Activated B cell treated with CpG ODN at 0.5 μM for 24 hours (primary cell): ENCODE results near the gene ASB13. TPM values are rescaled to one million over a fixed set of nuclear protein-coding genes. Genes with fewer than 3 reads are reported as not detected.

ENCODE experiments used
- ATAC-seq: fragments of 200-7000 bp; cut with Tn5 transposase; one replicate; pipeline ENCODE4 v1.10.0; 2021; ENCODE audit warnings: low read depth, mild to moderate bottlenecking, moderate library complexity
- CTCF ChIA-PET: fragments of 350-600 bp; sonication (Branson Sonifier 250); formaldehyde crosslinking; loops from one replicate; lab custom pipeline; 2021; ENCODE audit warnings: antibody characterized with exemption; lab: Charles Lee
- POLR2A ChIA-PET: fragments of 350-600 bp; sonication (Branson Sonifier 250); formaldehyde crosslinking; loops from one replicate; lab custom pipeline; 2021; ENCODE audit warnings: antibody characterized with exemption; lab: Charles Lee
- DNase-seq: peaks from one replicate; pipeline ENCODE4 v3.0.0; 2022
- H3K27ac Mint-ChIP-seq: one replicate; pipeline ENCODE4 v1.8.0; 2020; ENCODE audit warnings: mixed read lengths
- H3K27me3 Mint-ChIP-seq: one replicate; pipeline ENCODE4 v1.8.0; 2021; ENCODE audit warnings: mixed read lengths
- H3K36me3 Mint-ChIP-seq: one replicate; pipeline ENCODE4 v1.8.0; 2021; ENCODE audit warnings: low read depth, mixed read lengths
- H3K4me1 Mint-ChIP-seq: one replicate; pipeline ENCODE4 v1.8.0; 2021; ENCODE audit warnings: mixed read lengths
- H3K4me3 Mint-ChIP-seq: one replicate; pipeline ENCODE4 v1.8.0; 2020; ENCODE audit warnings: mild to moderate bottlenecking, mixed read lengths
- H3K9me3 Mint-ChIP-seq: one replicate; pipeline ENCODE4 v1.8.0; 2020; ENCODE audit warnings: mixed read lengths
- intact Hi-C: fragments of 100-400 bp; cut with micrococcal nuclease; formaldehyde crosslinking; loops from one replicate; pipeline ENCODE4 v1.15.1; 2024
- total RNA-seq: library from RNA; stranded (reverse); gene quantifications from 2 replicates; pipeline ENCODE4 v1.2.3, GENCODE V29; 2022
- TF ChIP-seq, protein P1 (sequence below): fragments of 200-600 bp; IDR thresholded peaks from one replicate; pipeline ENCODE4 v1.8.0; 2022; ENCODE audit warnings: antibody characterized with exemption, mild to moderate bottlenecking

The ASB13 gene
- total RNA-seq, 1 donor from 2014 or later, result 3.3 TPM

DNA sequence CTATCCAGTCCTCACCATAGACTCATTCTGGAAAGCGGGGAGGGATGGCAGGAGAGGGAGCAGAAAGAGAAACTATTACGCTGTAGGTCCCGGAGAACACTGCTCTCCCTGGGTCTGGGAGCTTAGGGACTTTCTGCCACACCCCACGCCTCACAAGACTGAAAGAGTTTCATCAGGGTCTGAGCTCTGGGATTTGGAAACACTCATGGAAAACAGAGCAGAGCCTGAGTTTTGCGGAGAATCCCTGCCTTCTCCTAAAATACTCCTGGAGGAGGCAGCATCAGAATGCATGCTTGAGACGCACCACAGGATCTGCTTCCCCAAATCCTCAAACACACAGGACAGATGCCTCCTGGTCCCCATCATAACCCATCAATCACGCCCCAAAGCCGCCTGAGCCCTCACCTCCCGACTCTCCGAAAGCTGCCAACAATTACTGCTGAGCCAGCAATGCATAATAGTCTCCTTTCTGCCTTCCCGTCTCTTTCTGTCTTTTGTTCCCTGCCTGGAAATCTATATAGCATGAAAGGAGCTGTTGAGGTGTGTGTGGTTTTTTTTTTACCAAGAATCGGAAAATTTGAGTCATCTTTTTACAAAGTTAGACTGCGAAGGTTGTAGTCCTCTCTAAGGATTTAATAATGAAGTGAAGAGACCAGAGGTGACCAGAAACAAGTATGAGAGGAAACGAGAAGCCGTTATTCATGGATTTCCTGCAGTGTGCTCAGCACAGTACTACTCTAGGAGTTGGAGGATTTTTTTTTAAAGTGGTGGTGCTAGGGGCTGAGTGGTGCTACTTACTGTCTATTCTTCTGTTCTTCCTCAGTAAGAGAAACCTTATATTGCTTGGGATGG lies 37.7 kb downstream of the ASB13 start:
- Mint-ChIP-seq H3K27ac (no peak overlapping the region), H3K9me3 (no peaks in the 10 kb centered on the region), H3K4me1 (peaks cover 10% of the 10 kb centered on the region), H3K27me3 (peaks cover 5% of the 10 kb centered on the region), H3K36me3 (no peaks in the 10 kb centered on the region), H3K4me3 (no peak overlapping the region)
- ChIA-PET POLR2A (no interaction called here), CTCF (interaction anchor here (0.6 to 11.8 kb wide), 10 partner anchors 12 to 186 kb away, joined by 3 to 431 read pairs (median 4); no protein-coding TSS in a partner anchor)
- TF ChIP-seq, protein P1, sequence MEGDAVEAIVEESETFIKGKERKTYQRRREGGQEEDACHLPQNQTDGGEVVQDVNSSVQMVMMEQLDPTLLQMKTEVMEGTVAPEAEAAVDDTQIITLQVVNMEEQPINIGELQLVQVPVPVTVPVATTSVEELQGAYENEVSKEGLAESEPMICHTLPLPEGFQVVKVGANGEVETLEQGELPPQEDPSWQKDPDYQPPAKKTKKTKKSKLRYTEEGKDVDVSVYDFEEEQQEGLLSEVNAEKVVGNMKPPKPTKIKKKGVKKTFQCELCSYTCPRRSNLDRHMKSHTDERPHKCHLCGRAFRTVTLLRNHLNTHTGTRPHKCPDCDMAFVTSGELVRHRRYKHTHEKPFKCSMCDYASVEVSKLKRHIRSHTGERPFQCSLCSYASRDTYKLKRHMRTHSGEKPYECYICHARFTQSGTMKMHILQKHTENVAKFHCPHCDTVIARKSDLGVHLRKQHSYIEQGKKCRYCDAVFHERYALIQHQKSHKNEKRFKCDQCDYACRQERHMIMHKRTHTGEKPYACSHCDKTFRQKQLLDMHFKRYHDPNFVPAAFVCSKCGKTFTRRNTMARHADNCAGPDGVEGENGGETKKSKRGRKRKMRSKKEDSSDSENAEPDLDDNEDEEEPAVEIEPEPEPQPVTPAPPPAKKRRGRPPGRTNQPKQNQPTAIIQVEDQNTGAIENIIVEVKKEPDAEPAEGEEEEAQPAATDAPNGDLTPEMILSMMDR, result no peak
- intact Hi-C loops, result loop anchor here (1.0 kb wide), 1 partner anchor 57 kb away; no protein-coding TSS in a partner anchor
- DNase-seq (no peak), ATAC-seq (peak; percentile 19)

DNA sequence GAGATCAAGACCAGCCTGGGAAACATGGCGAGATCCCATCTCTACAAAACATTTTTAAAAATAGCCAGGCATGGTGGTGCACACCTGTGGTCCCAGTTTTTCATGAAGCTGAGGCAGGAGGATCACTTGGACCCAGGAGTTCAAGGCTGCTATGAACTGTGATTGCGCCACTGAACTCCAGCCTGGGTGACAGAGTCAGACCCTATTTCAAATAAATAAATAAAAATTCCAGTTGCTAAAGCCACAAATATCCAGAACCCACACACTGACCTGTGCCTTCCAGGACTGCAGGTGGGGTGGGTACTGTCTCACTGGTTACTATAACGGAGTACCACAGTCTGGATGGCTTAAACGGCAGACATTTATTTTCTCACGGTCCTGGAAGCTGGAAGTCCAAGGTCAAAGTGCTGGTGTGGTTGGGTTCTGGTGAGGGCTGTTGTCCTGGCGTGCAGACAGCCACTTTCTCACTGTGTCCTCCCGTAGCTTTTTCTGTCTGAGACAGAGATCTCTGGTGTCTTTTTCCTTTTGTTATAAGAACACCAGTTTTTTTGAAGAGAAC lies 38.8 kb downstream of the ASB13 start:
- Mint-ChIP-seq H3K4me1 (peaks cover 13% of the 10 kb centered on the region), H3K9me3 (no peaks in the 10 kb centered on the region), H3K27me3 (peaks cover 5% of the 10 kb centered on the region), H3K4me3 (no peak overlapping the region), H3K36me3 (no peaks in the 10 kb centered on the region), H3K27ac (no peak overlapping the region)
- ATAC-seq (no peak), DNase-seq (no peak)
- CTCF ChIA-PET, result interaction anchor here (11.8 kb wide), 1 partner anchor 185 kb away, joined by 431 read pairs; no protein-coding TSS in a partner anchor
- TF ChIP-seq, protein P1, result no peak
- POLR2A ChIA-PET, result no interaction called here
- intact Hi-C loops, result no loop called here

DNA sequence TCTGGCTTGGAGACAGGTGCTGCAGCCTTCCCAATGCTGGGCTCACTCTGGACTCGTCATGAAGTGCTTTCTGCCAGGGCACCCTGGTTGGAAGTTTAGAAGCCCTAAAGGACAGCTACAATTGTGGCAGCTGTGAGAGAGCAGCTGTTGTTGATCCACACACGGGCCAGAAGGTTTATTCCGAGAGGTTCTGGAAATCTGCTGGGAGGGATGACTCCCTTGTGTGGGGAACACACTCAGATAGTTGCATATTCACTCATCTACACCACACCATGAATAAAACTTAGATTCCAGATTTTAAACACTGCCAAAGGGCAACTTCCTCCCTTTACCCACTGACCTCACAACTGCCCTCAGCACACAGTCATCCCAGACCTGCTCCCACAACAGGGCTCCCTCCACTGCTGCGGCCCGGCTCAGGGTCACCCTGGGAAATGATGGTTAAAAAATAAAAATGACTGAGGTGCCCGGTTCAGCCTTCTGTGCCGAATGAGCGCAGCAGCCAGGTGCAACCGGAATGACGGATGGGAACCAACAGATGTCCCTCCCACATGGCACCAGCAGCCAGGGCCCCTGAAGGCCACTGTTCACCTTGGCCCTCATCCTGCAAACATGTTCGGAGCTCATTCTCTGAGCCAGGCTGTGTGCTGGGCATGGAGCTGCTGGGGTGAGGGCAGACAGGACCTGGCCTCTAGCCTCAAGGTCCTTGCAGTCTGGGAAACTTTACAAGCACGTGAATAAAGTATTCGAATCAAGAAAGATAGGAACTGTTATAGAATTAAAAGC lies 40.2 kb downstream of the ASB13 start:
- ATAC-seq (no peak), DNase-seq (no peak)
- ChIA-PET POLR2A (no interaction called here), CTCF (interaction anchor here (1.2 to 11.8 kb wide), 2 partner anchors 183 to 192 kb away, joined by 4 to 431 read pairs; no protein-coding TSS in a partner anchor)
- TF ChIP-seq, protein P1, result no peak
- H3K4me3 Mint-ChIP-seq, result no peak overlapping the region
- H3K9me3 Mint-ChIP-seq, result no peaks in the 10 kb centered on the region
- peaks cover 13% of the 10 kb centered on the region for H3K4me1 Mint-ChIP-seq
- no peak overlapping the region for H3K27ac Mint-ChIP-seq
- intact Hi-C loops, result no loop called here
- peaks cover 5% of the 10 kb centered on the region for H3K27me3 Mint-ChIP-seq
- no peaks in the 10 kb centered on the region for H3K36me3 Mint-ChIP-seq

DNA sequence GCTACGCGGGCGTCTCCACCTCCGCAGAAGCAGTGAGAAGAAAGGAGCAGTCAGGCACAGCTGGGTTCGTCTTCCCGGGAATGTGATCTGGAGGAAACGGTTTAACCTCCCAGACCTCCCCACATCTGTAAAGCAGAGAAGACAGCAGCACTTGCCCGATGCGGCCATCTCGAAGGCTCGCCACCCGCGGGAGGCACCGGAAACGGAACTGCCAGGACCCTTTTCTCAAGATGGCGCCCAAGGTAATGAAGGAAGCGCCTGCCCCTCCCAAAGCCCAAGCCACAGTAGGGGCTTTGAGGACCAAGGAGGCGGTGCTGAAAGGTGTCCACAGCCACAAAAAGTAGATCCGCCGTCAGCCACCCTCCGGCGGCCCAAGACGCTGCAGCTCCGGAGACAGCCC lies 41.7 kb downstream of the ASB13 start:
- Mint-ChIP-seq H3K4me1 (peaks cover 8% of the 10 kb centered on the region), H3K36me3 (no peaks in the 10 kb centered on the region), H3K27me3 (peaks cover 5% of the 10 kb centered on the region), H3K27ac (no peak overlapping the region), H3K4me3 (no peak overlapping the region), H3K9me3 (no peaks in the 10 kb centered on the region)
- ChIA-PET POLR2A (no interaction called here), CTCF (interaction anchor here (2.4 to 11.8 kb wide), 4 partner anchors 10 to 775 kb away, joined by 7 to 431 read pairs (median 36); no protein-coding TSS in a partner anchor)
- TF ChIP-seq, protein P1, result no peak
- DNase-seq (no peak), ATAC-seq (no peak)
- intact Hi-C loops, result no loop called here
